Hindlimb muscle (tissue), 1 donor: ENCODE data around the gene MRPL24. TPM values are rescaled to one million over a fixed set of nuclear protein-coding genes. Genes with fewer than 3 reads are reported as not detected.
"Not testable (repeated sequence)": the region's sequence is repeated elsewhere in the genome, so short reads cannot be mapped to it uniquely, and the experiment has no call there.

ENCODE experiments used
- DNase-seq: peaks from one replicate; pipeline ENCODE4 v3.0.0-alpha.2; 2013
- polyA plus RNA-seq: library from polyadenylated mRNA; unstranded; fragments of 120-200 nt; gene quantifications from one replicate; pipeline ENCODE4 v1.2.1, GENCODE V29; 2013; ENCODE audit not compliant: insufficient read length

Gene MRPL24
- polyA plus RNA-seq, 1 donor: 64.6 TPM

- no peak for DNase-seq
Measured at GRCh38 chr1:156760092-156760795, 19.4 kb upstream of the MRPL24 start.

GRCh38 chr1:156757572-156758253, 16.8 kb upstream of the MRPL24 start:
- not testable (repeated sequence) for DNase-seq

- no peak for DNase-seq
Measured at GRCh38 chr1:156756355-156756754, 15.5 kb upstream of the MRPL24 start.

- no peak for DNase-seq
Measured at GRCh38 chr1:156755527-156755950, 14.7 kb upstream of the MRPL24 start.

GRCh38 chr1:156754219-156754618, 13.3 kb upstream of the MRPL24 start:
- no peak for DNase-seq

GRCh38 chr1:156752843-156753482, 12.1 kb upstream of the MRPL24 start:
- DNase-seq: no peak

- peak; percentile 97 for DNase-seq
Measured at GRCh38 chr1:156751757-156752481, 11.0 kb upstream of the MRPL24 start.

GRCh38 chr1:156751451-156751756, 10.5 kb upstream of the MRPL24 start, which contains the start of gene HDGF:
TSS of gene HDGF (minus strand) at chr1:156751675. CDS start at chr1:156751429, 246 bp downstream.
- no peak for DNase-seq

GRCh38 chr1:156750711-156751450, 10.0 kb upstream of the MRPL24 start:
- DNase-seq: peak; percentile 52

- DNase-seq: no peak
Measured at GRCh38 chr1:156750191-156750672, 9.3 kb upstream of the MRPL24 start.

GRCh38 chr1:156749419-156750118, 8.7 kb upstream of the MRPL24 start:
- DNase-seq: no peak

GRCh38 chr1:156748670-156749418, 8.0 kb upstream of the MRPL24 start:
- DNase-seq: peak; percentile 52

- DNase-seq: no peak
Measured at GRCh38 chr1:156747742-156748669, 7.1 kb upstream of the MRPL24 start.

GRCh38 chr1:156746728-156747631, 6.1 kb upstream of the MRPL24 start:
- DNase-seq: peak; percentile 94

- DNase-seq: no peak
Measured at GRCh38 chr1:156746406-156746727, 5.5 kb upstream of the MRPL24 start.

GRCh38 chr1:156745881-156746280, 5.0 kb upstream of the MRPL24 start:
- no peak for DNase-seq

GRCh38 chr1:156744786-156745419, 4.0 kb upstream of the MRPL24 start:
- no peak for DNase-seq

- DNase-seq: no peak
Measured at GRCh38 chr1:156744344-156744743, 3.5 kb upstream of the MRPL24 start.
